B cell (primary cell): Measurements from ENCODE around the gene NLRX1.

Experiments
- CTCF ChIP-seq: fragments of 200-600 bp; IDR thresholded peaks from one replicate; pipeline ENCODE4 v1.8.0; 2022; ENCODE audit warnings: antibody characterized with exemption, mild to moderate bottlenecking
- EZH2 ChIP-seq: IDR thresholded peaks from 2 replicates; pipeline ENCODE4 v1.6.1; 2012; ENCODE audit warnings: borderline replicate concordance, low read depth, mild to moderate bottlenecking, moderate library complexity, low read length; ENCODE audit not compliant: insufficient read depth, poor library complexity, severe bottlenecking

DNA sequence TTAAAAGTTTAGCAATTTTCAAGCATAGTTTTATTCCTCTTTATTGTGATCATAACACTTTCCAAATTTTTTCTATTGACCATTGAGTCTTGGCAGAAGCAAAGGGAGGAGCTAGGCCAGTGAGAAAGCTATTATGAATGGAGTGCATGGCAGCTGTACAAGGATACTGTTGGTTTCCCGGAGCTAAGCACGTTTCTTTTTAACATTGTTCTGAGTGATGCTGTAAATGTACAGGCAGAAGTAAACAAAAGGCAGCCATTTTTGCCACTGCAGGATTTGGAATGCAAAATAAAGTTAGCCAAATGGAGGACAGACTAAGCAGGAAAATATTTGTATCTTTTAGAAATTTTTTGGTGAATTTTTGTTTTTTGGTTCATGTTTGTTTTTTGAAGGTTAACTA lies 53.8 kb downstream of the NLRX1 start:
- no peak for TF ChIP-seq EZH2
- TF ChIP-seq CTCF = no peak
